Measurements from ENCODE around the gene ASTN2.

The ASTN2 gene

DNA sequence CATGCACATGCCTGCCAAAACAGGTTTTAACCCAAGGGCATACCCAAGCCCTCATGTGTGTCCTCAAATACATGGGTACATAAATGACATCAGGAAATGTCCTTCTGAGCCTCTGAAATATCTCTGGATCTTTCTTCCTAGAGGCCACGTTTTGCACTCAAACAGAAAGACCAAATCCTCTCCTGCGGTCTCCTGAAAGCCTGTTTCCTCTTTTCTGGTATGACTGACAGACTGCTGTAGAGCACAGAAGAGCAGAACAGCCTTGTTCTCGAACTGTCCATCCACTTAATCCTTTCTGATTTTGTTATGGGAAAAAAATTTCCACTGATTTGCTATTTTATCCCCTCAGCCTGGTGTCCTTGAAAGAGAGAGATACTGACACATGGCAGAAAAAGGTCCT, 107.2 kb downstream of the ASTN2 start:
- H3K18ac ChIP-seq (ENCODE audit: low read length), result no peak overlapping the region
- WGBS, 2 donors (ENCODE audit: extremely low coverage in 2 of 2, insufficient read length in 2 of 2, insufficient replicate concordance in 1 of 2), result no CpG with 5 or more reads among the region's 3 CpGs
- no peak overlapping the region for H2AK5ac ChIP-seq (ENCODE audit: low read depth, low read length)

DNA sequence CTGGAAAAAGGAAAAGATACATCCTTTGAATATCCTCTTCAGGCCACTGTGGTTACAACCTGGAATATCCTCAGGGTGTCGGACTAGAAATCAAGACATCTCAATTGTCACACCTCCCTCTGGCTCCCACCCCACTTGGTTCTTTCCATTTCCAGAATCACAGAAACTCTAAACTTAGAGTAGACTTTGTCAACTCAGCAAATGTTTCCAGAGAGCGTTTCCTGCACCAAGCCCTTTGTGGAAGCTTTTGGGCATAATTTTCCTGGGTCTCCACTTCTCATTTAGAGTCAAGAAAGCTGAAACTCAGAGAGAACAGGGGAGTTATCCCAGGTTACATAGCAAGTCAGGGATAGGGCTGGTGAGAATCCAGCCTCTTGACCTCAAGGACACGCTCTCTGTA, 108.8 kb downstream of the ASTN2 start:
- H3K4me1 ChIP-seq (ENCODE audit: control insufficient read depth in 2 of 2, insufficient read depth in 1 of 2, low read depth in 1 of 2, low read length in 2 of 2), result no peaks in the 10 kb centered on the region
- H3K36me3 ChIP-seq (replicated peaks in 1 of 2; ENCODE audit: control insufficient read depth in 2 of 2, insufficient read depth in 2 of 2, low read length in 2 of 2), result peaks cover 0 to 2% of the 10 kb centered on the region in 2 donors
- no peak overlapping the region for H3K4me2 ChIP-seq (ENCODE audit: insufficient read depth, low read length, poor library complexity, severe bottlenecking)
- H2BK5ac ChIP-seq (ENCODE audit: low read length), result no peak overlapping the region
- H4K91ac ChIP-seq (ENCODE audit: low read depth, low read length, poor library complexity), result no peak overlapping the region
- no peak overlapping the region for H3K14ac ChIP-seq (ENCODE audit: low read length)
- H3K9ac ChIP-seq (ENCODE audit: low read depth, low read length, poor library complexity), result no peak overlapping the region
- DNase-seq (ENCODE audit: low spot score), result no peak
- no peak overlapping the region for H2BK12ac ChIP-seq (ENCODE audit: low read length)
- no CpG with 5 or more reads among the region's 3 CpGs for WGBS, 2 donors (ENCODE audit: extremely low coverage in 2 of 2, insufficient read length in 2 of 2, insufficient replicate concordance in 1 of 2)
- no peak overlapping the region for H3K23ac ChIP-seq (ENCODE audit: low read depth, low read length, poor library complexity)
- no peak overlapping the region for H3K18ac ChIP-seq (ENCODE audit: low read length)
- H3K4me3 ChIP-seq (ENCODE audit: low read length in 2 of 2), result no peak overlapping the region
- H3K27me3 ChIP-seq (ENCODE audit: control insufficient read depth in 3 of 3, insufficient read depth in 3 of 3, low read depth in 1 of 3, low read length in 3 of 3), result no peaks in the 10 kb centered on the region
- H3K4ac ChIP-seq (ENCODE audit: low read length), result no peak overlapping the region
- H2BK15ac ChIP-seq (ENCODE audit: low read length), result no peak overlapping the region
- no peak overlapping the region for H2AK5ac ChIP-seq (ENCODE audit: low read depth, low read length)
- no peak overlapping the region for H2BK120ac ChIP-seq (ENCODE audit: low read depth, low read length)
- no peaks in the 10 kb centered on the region for H3K79me1 ChIP-seq (ENCODE audit: low read depth, low read length)
- no peak overlapping the region for H4K8ac ChIP-seq (ENCODE audit: low read depth, low read length)
- H3K27ac ChIP-seq (replicated peaks; ENCODE audit: low read length), result no peak overlapping the region
- no peaks in the 10 kb centered on the region for H3K9me3 ChIP-seq (replicated peaks in 1 of 2; ENCODE audit: control insufficient read depth in 2 of 2, insufficient read depth in 1 of 2, low read depth in 1 of 2, low read length in 2 of 2)
- no peak overlapping the region for H2AFZ ChIP-seq (ENCODE audit: low read length)

More for the DNA sequence above, 107.2 kb downstream of the ASTN2 start:
- Histone ChIP-seq H3K9me3 (replicated peaks in 1 of 2; ENCODE audit: control insufficient read depth in 2 of 2, insufficient read depth in 1 of 2, low read depth in 1 of 2, low read length in 2 of 2) (no peaks in the 10 kb centered on the region), H3K9ac (ENCODE audit: low read depth, low read length, poor library complexity) (no peak overlapping the region), H2BK15ac (ENCODE audit: low read length) (no peak overlapping the region), H3K23ac (ENCODE audit: low read depth, low read length, poor library complexity) (no peak overlapping the region), H3K27ac (replicated peaks; ENCODE audit: low read length) (no peak overlapping the region), H4K8ac (ENCODE audit: low read depth, low read length) (no peak overlapping the region), H2AFZ (ENCODE audit: low read length) (no peak overlapping the region), H2BK12ac (ENCODE audit: low read length) (no peak overlapping the region), H3K27me3 (ENCODE audit: control insufficient read depth in 3 of 3, insufficient read depth in 3 of 3, low read depth in 1 of 3, low read length in 3 of 3) (no peaks in the 10 kb centered on the region), H3K79me1 (ENCODE audit: low read depth, low read length) (no peaks in the 10 kb centered on the region), H3K14ac (ENCODE audit: low read length) (no peak overlapping the region), H2BK5ac (ENCODE audit: low read length) (no peak overlapping the region), H3K4ac (ENCODE audit: low read length) (no peak overlapping the region), H3K4me1 (ENCODE audit: control insufficient read depth in 2 of 2, insufficient read depth in 1 of 2, low read depth in 1 of 2, low read length in 2 of 2) (no peaks in the 10 kb centered on the region), H3K36me3 (replicated peaks in 1 of 2; ENCODE audit: control insufficient read depth in 2 of 2, insufficient read depth in 2 of 2, low read length in 2 of 2) (peaks cover 0 to 2% of the 10 kb centered on the region in 2 donors), H3K4me3 (ENCODE audit: low read length in 2 of 2) (no peak overlapping the region), H3K4me2 (ENCODE audit: insufficient read depth, low read length, poor library complexity, severe bottlenecking) (no peak overlapping the region), H4K91ac (ENCODE audit: low read depth, low read length, poor library complexity) (no peak overlapping the region), H2BK120ac (ENCODE audit: low read depth, low read length) (no peak overlapping the region)
- DNase-seq (ENCODE audit: low spot score), result no peak

DNA sequence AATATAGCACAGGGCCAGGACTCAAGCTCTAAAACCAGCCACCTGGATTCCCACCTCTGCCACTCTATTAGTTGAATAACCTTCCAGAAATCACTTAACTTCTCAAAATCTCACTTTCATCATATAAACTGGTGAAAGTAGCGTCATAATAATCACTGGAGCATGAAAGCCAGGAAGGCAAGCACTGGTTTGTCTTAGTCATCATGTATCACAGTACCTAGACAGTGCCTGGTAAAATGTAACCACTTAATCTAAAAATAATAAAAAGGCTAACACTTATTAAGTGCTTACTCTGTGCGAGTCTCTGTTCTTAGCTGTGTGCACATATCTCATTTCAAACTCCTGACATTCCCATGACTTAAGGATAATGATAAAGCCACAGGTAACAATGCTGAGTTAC, 109.4 kb downstream of the ASTN2 start:
- no peaks in the 10 kb centered on the region for H3K27me3 ChIP-seq (ENCODE audit: control insufficient read depth in 3 of 3, insufficient read depth in 3 of 3, low read depth in 1 of 3, low read length in 3 of 3)
- no peaks in the 10 kb centered on the region for H3K79me1 ChIP-seq (ENCODE audit: low read depth, low read length)
- WGBS, 2 donors (ENCODE audit: extremely low coverage in 2 of 2, insufficient read length in 2 of 2, insufficient replicate concordance in 1 of 2), result no CpG with 5 or more reads among the region's 2 CpGs
- H3K23ac ChIP-seq (ENCODE audit: low read depth, low read length, poor library complexity), result no peak overlapping the region
- H3K9me3 ChIP-seq (replicated peaks in 1 of 2; ENCODE audit: control insufficient read depth in 2 of 2, insufficient read depth in 1 of 2, low read depth in 1 of 2, low read length in 2 of 2), result no peaks in the 10 kb centered on the region
- no peak overlapping the region for H3K27ac ChIP-seq (replicated peaks; ENCODE audit: low read length)
- no peak overlapping the region for H2BK12ac ChIP-seq (ENCODE audit: low read length)
- H3K4me1 ChIP-seq (ENCODE audit: control insufficient read depth in 2 of 2, insufficient read depth in 1 of 2, low read depth in 1 of 2, low read length in 2 of 2), result no peaks in the 10 kb centered on the region
- H2BK5ac ChIP-seq (ENCODE audit: low read length), result no peak overlapping the region
- no peak overlapping the region for H4K91ac ChIP-seq (ENCODE audit: low read depth, low read length, poor library complexity)
- H4K8ac ChIP-seq (ENCODE audit: low read depth, low read length), result no peak overlapping the region
- H3K4me3 ChIP-seq (ENCODE audit: low read length in 2 of 2), result no peak overlapping the region
- H3K4ac ChIP-seq (ENCODE audit: low read length), result no peak overlapping the region
- H2AK5ac ChIP-seq (ENCODE audit: low read depth, low read length), result no peak overlapping the region
- no peak overlapping the region for H3K9ac ChIP-seq (ENCODE audit: low read depth, low read length, poor library complexity)
- H3K14ac ChIP-seq (ENCODE audit: low read length), result no peak overlapping the region
- H3K18ac ChIP-seq (ENCODE audit: low read length), result no peak overlapping the region
- no peak overlapping the region for H2BK15ac ChIP-seq (ENCODE audit: low read length)
- no peak overlapping the region for H2AFZ ChIP-seq (ENCODE audit: low read length)
- no peak for DNase-seq (ENCODE audit: low spot score)
- peaks cover 0 to 2% of the 10 kb centered on the region in 2 donors for H3K36me3 ChIP-seq (replicated peaks in 1 of 2; ENCODE audit: control insufficient read depth in 2 of 2, insufficient read depth in 2 of 2, low read length in 2 of 2)
- H2BK120ac ChIP-seq (ENCODE audit: low read depth, low read length), result no peak overlapping the region
- H3K4me2 ChIP-seq (ENCODE audit: insufficient read depth, low read length, poor library complexity, severe bottlenecking), result no peak overlapping the region

- WGBS, 2 donors (ENCODE audit: extremely low coverage in 2 of 2, insufficient read length in 2 of 2, insufficient replicate concordance in 1 of 2), result no CpG with 5 or more reads among the region's 5 CpGs
Observed at GRCh38 chr9:117304549-117304948, 110.3 kb downstream of the ASTN2 start.

More at GRCh38 chr9:117304549-117304948, 110.3 kb downstream of the ASTN2 start:
- Histone ChIP-seq H2BK120ac (ENCODE audit: low read depth, low read length) (no peak overlapping the region), H3K4me3 (ENCODE audit: low read length in 2 of 2) (no peak overlapping the region), H3K4ac (ENCODE audit: low read length) (no peak overlapping the region), H3K36me3 (replicated peaks in 1 of 2; ENCODE audit: control insufficient read depth in 2 of 2, insufficient read depth in 2 of 2, low read length in 2 of 2) (peaks cover 0 to 2% of the 10 kb centered on the region in 2 donors), H2AFZ (ENCODE audit: low read length) (no peak overlapping the region), H2BK15ac (ENCODE audit: low read length) (no peak overlapping the region), H3K23ac (ENCODE audit: low read depth, low read length, poor library complexity) (no peak overlapping the region), H3K27ac (replicated peaks; ENCODE audit: low read length) (no peak overlapping the region), H2BK12ac (ENCODE audit: low read length) (no peak overlapping the region), H4K91ac (ENCODE audit: low read depth, low read length, poor library complexity) (no peak overlapping the region), H3K18ac (ENCODE audit: low read length) (no peak overlapping the region), H3K4me1 (ENCODE audit: control insufficient read depth in 2 of 2, insufficient read depth in 1 of 2, low read depth in 1 of 2, low read length in 2 of 2) (no peaks in the 10 kb centered on the region), H3K9ac (ENCODE audit: low read depth, low read length, poor library complexity) (no peak overlapping the region), H3K79me1 (ENCODE audit: low read depth, low read length) (no peaks in the 10 kb centered on the region), H4K8ac (ENCODE audit: low read depth, low read length) (no peak overlapping the region), H2BK5ac (ENCODE audit: low read length) (no peak overlapping the region), H3K14ac (ENCODE audit: low read length) (no peak overlapping the region), H3K27me3 (ENCODE audit: control insufficient read depth in 3 of 3, insufficient read depth in 3 of 3, low read depth in 1 of 3, low read length in 3 of 3) (no peaks in the 10 kb centered on the region), H3K9me3 (replicated peaks in 1 of 2; ENCODE audit: control insufficient read depth in 2 of 2, insufficient read depth in 1 of 2, low read depth in 1 of 2, low read length in 2 of 2) (no peaks in the 10 kb centered on the region), H2AK5ac (ENCODE audit: low read depth, low read length) (no peak overlapping the region), H3K4me2 (ENCODE audit: insufficient read depth, low read length, poor library complexity, severe bottlenecking) (no peak overlapping the region)
- no peak for DNase-seq (ENCODE audit: low spot score)
